ENCODE measurements around the gene TGFA. TPM values are rescaled to one million over a fixed set of nuclear protein-coding genes. Genes with fewer than 3 reads are reported as not detected.

Gene TGFA
- total and polyA plus RNA-seq, 8 donors: 0.89 to 16.0 (median 3.7) TPM; not detected in 1

DNA sequence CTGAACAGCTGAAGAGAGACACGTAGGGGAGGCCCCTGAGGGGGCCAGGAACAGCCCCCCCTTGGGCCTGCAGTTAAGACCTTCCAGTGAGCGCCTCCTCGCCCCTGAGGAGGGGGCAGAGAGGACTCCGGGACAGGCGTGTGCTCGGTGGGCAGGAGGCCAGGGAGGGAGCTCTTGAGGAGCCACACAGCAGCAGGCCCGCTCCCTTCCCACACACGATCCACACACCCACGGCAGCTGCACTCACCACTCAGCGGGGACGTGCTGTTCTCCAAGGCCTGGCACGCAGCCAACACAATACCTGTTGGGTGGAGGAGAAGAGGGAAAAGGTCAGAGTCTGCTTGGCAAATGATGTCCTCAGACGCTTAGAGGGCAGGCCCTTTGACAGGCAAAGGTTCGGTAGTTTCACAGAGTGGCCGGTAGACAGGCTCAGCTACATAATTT is 39.0 kb downstream of the TGFA start:
- Histone ChIP-seq H3K4me1 (peaks cover 0 to 26% (median 9%) of the 10 kb centered on the region in 4 donors), H3K9me3 (no peaks in the 10 kb centered on the region), H3K27ac (no peak overlapping the region), H3K27me3 (no peaks in the 10 kb centered on the region), H3K4me3 (no peak overlapping the region), H3K36me3 (no peaks in the 10 kb centered on the region)
- intact Hi-C loops (cut with DNase I; ENCODE audit: low total_unique reads): no loop called here
- peak; percentile 90 to 92 for DNase-seq
- WGBS, 5 donors: 30 to 50% (median 40%) methylated on average over 13 to 15 of the region's 15 CpGs
- TF ChIP-seq POLR2AphosphoS5 (IDR thresholded peaks at IDR 0.05): peak in 2 of 3 donors; percentile 55 to 62
- TF ChIP-seq CTCF (IDR thresholded peaks at IDR 0.05): no peak

GRCh38 chr2:70513738-70514137 is 39.9 kb downstream of the TGFA start:
- intact Hi-C loops (cut with DNase I; ENCODE audit: low total_unique reads): no loop called here
- Histone ChIP-seq H3K9me3 (no peaks in the 10 kb centered on the region), H3K4me1 (peaks cover 0 to 26% (median 9%) of the 10 kb centered on the region in 4 donors), H3K27ac (no peak overlapping the region), H3K36me3 (no peaks in the 10 kb centered on the region), H3K4me3 (no peak overlapping the region), H3K27me3 (no peaks in the 10 kb centered on the region)
- TF ChIP-seq EP300 (IDR thresholded peaks at IDR 0.05) (no peak), POLR2A (IDR thresholded peaks at IDR 0.05) (no peak), POLR2AphosphoS5 (IDR thresholded peaks at IDR 0.05) (no peak), CTCF (IDR thresholded peaks at IDR 0.05) (no peak)
- no peak for DNase-seq
- WGBS, 5 donors: 73 to 89% (median 78%) methylated on average over 4 of the region's 4 CpGs

DNA sequence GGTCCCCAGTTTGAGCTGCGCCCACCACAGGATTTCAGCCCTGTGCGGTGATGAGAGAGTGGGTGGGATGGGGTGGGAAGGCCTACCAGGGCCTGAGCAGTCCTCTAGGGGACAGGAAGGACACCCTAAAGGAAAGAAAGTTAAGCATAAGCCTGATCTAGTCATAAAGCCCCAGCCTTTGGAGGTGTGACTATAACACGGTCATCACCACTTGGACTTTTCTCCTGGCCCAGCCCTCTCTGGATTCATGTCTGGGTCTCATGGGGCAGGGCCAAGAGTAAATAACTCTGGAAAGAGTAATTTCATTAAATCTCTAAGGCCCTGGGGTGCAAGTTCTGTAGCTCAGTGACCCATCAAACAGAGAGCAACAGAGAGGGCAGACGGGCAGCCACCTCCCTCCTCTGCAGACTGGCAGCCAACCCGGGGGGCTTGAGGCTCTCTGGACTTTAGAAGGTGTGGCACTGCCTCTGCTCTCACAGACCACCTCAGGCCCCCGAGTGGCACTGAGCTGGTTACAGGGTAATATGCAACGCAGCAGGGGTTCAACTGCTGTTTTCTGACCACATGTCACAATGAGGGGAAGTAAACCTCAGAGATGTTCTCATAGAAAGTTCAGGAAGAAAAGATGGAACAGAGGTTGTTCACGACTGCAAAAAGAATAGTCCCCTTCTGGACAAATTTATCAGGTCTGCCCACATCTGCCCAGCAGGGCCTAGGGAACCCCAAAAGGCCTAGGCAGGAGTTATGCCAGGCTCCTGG is 41.5 kb downstream of the TGFA start:
- H3K36me3 ChIP-seq: no peaks in the 10 kb centered on the region
- TF ChIP-seq EP300 (IDR thresholded peaks at IDR 0.05): no peak
- TF ChIP-seq CTCF (IDR thresholded peaks at IDR 0.05): no peak
- no peak for TF ChIP-seq POLR2A (IDR thresholded peaks at IDR 0.05)
- no peak for TF ChIP-seq POLR2AphosphoS5 (IDR thresholded peaks at IDR 0.05)
- H3K27me3 ChIP-seq: no peaks in the 10 kb centered on the region
- 77 to 89% (median 81%) methylated on average over 8 of the region's 8 CpGs for WGBS, 5 donors
- intact Hi-C loops (cut with DNase I; ENCODE audit: low total_unique reads): no loop called here
- DNase-seq: no peak
- no peaks in the 10 kb centered on the region for H3K9me3 ChIP-seq
- peaks cover 0 to 26% (median 9%) of the 10 kb centered on the region in 4 donors for H3K4me1 ChIP-seq
- H3K27ac ChIP-seq: no peak overlapping the region
- no peak overlapping the region for H3K4me3 ChIP-seq

GRCh38 chr2:70510313-70510712 is 43.3 kb downstream of the TGFA start:
- H3K9me3 ChIP-seq: no peaks in the 10 kb centered on the region
- no peaks in the 10 kb centered on the region for H3K36me3 ChIP-seq
- H3K27me3 ChIP-seq: no peaks in the 10 kb centered on the region
- peaks cover 0 to 16% (median 4%) of the 10 kb centered on the region in 4 donors for H3K4me1 ChIP-seq
- no peak overlapping the region for H3K4me3 ChIP-seq
- no peak overlapping the region for H3K27ac ChIP-seq
- intact Hi-C loops (cut with DNase I; ENCODE audit: low total_unique reads): no loop called here
- DNase-seq: no peak
- TF ChIP-seq CTCF (IDR thresholded peaks at IDR 0.05): no peak
- no peak for TF ChIP-seq EP300 (IDR thresholded peaks at IDR 0.05)
- TF ChIP-seq POLR2A (IDR thresholded peaks at IDR 0.05): no peak
- no peak for TF ChIP-seq POLR2AphosphoS5 (IDR thresholded peaks at IDR 0.05)
- WGBS, 5 donors: 80 to 96% (median 92%) methylated on average over 1 of the region's 1 CpG
